Skeletal muscle satellite cell (primary cell): Measurements from ENCODE around the gene CAMKK2.
"Not testable (repeated sequence)": the region's sequence is repeated elsewhere in the genome, so short reads cannot be mapped to it uniquely, and the experiment has no call there.

Source experiments
- H3K27me3 ChIP-seq: 2 replicates; pipeline ENCODE4 v1.7.0; 2013; ENCODE audit warnings: low read length; ENCODE audit not compliant: control insufficient read depth, insufficient read depth
- H3K36me3 ChIP-seq: 2 replicates; pipeline ENCODE4 v1.7.0; 2013; ENCODE audit warnings: mild to moderate bottlenecking, control low read depth, low read length; ENCODE audit not compliant: insufficient read depth
- H3K4me1 ChIP-seq: 2 replicates; pipeline ENCODE4 v1.7.0; 2013; ENCODE audit warnings: low read length; ENCODE audit not compliant: control insufficient read depth, insufficient read depth
- H3K4me2 ChIP-seq: 2 replicates; pipeline ENCODE4 v1.7.0; 2013; ENCODE audit warnings: mild to moderate bottlenecking, low read length
- H3K4me3 ChIP-seq: 2 replicates; pipeline ENCODE4 v1.7.0; 2013; ENCODE audit warnings: low read length
- H3K9ac ChIP-seq: 2 replicates; pipeline ENCODE4 v1.7.0; 2013; ENCODE audit warnings: mild to moderate bottlenecking, low read depth, low read length, moderate library complexity
- H3K9me3 ChIP-seq: replicated peaks from 2 replicates; pipeline ENCODE4 v1.7.0; 2013; ENCODE audit warnings: mild to moderate bottlenecking, control low read depth, low read length

The CAMKK2 gene

DNA sequence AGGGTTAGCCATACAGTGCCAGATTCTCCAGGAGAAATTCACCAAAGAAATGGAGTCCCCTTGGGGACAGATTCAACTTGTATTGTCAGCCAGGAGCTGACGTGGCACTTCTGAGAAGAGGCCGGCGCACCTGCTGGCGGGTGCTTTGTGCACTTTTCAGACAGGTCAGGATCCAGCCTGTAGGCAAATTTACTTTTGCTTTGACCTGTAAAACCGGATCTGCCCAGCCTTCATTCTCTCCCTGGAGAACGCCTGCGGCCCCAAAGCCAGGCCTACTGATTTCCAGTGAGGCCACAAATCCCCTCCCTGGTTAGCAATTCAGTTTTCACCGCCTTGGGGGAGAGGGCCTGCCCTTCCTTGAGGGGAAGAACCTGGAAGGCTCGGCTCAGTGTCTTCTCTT is 69.2 kb downstream of the CAMKK2 start:
- H3K4me2 ChIP-seq: no peak overlapping the region
- no peak overlapping the region for H3K9ac ChIP-seq
- H3K9me3 ChIP-seq: no peaks in the 10 kb centered on the region
- H3K4me3 ChIP-seq: no peak overlapping the region
- no peaks in the 10 kb centered on the region for H3K36me3 ChIP-seq
- no peaks in the 10 kb centered on the region for H3K4me1 ChIP-seq
- no peaks in the 10 kb centered on the region for H3K27me3 ChIP-seq

DNA sequence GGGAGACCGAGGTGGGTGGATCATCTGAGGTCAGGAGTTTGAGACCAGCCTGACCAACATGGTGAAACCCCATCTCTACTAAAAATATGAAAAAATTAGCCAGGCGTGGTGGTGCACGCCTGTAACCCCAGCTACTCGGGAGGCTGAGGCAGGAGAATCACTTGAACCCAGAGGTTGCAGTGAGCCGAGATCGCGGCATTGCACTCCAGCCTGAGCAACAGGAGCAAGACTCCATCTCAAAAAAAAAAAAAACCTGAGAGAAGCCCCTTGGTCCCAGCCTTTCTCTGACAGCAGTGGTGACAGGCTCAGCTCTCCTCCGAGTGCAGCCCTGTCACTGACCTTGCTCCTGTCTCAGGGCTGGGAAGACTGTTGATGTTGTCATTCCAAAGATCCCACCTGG is 69.6 kb downstream of the CAMKK2 start:
- H3K4me2 ChIP-seq, H3K9ac ChIP-seq, H3K9me3 ChIP-seq, H3K4me3 ChIP-seq, H3K36me3 ChIP-seq, H3K4me1 ChIP-seq, H3K27me3 ChIP-seq: not testable (repeated sequence)

DNA sequence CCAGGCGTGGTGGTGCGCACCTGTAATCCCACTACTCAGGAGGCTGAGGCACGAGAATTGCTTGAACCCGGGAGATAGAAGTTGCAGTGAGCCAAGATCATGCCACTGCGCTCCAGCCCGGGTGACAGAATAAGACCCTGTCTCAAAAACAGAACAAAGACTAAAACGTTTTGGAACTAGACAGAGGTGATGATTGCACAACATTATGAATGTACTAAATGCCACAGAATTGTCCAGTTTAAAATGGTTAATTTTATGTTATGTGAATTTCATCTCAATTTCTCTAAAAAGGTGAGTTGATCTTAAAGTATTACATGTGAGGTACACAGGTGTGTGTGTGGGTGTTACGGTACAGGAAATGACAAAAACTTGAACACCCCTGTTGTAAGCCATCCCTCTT is 70.1 kb downstream of the CAMKK2 start:
- no peaks in the 10 kb centered on the region for H3K36me3 ChIP-seq
- H3K4me3 ChIP-seq: no peak overlapping the region
- no peaks in the 10 kb centered on the region for H3K27me3 ChIP-seq
- H3K4me2 ChIP-seq: no peak overlapping the region
- H3K9me3 ChIP-seq: no peaks in the 10 kb centered on the region
- H3K4me1 ChIP-seq: no peaks in the 10 kb centered on the region
- no peak overlapping the region for H3K9ac ChIP-seq

- no peak overlapping the region for H3K4me2 ChIP-seq
- no peaks in the 10 kb centered on the region for H3K36me3 ChIP-seq
- no peak overlapping the region for H3K9ac ChIP-seq
- no peaks in the 10 kb centered on the region for H3K9me3 ChIP-seq
- no peaks in the 10 kb centered on the region for H3K4me1 ChIP-seq
- no peak overlapping the region for H3K4me3 ChIP-seq
- no peaks in the 10 kb centered on the region for H3K27me3 ChIP-seq
These were observed 71.9 kb downstream of the CAMKK2 start for GRCh38 chr12:121224591-121224990.

DNA sequence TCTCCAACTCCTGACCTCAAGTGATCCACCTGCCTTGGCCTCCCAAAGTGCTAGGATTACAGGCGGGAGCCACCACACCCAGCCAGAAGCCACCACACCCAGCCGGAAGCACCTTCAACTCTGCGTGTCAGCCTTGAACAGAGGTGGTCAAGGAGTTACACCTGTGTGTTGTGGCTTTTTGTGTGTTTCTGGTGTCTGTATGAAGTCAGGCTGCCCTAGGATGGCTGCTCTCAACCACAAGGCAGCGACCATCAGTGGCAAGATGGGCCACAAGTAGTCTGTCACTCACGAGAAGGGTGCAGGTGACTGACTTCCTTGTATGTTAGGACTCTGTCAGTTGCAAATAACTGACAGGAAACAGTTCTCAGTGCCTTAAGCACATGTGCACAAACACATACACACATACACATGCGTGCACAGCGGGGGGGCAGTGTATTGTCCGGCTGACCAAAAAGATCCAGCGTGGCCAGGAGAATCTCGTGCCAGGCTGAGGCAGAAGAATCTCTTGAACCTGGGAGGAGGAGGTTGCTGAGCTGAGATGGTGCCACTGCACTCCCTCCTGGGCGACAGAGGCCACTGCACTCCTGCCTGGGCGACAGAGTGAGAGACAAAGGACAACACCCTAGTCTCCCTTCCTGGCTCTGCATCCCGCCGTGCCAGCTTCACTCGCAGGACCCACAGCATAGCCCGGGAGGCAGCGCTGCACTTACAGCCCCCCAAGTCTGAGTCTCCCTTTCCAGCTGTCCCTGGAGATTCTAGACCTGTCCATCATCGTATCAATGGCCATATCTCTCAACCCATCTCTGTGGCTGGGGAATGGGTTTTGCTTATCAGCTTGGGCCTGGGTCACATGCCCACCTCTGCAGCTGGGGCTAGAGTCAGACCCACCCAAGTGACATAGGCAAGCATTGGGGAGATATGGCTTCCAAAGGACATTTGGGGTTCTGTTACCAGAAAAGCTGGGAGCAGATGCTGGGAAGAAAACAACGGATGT is 72.9 kb downstream of the CAMKK2 start:
- no peak overlapping the region for H3K9ac ChIP-seq
- no peaks in the 10 kb centered on the region for H3K36me3 ChIP-seq
- no peak overlapping the region for H3K4me2 ChIP-seq
- H3K4me3 ChIP-seq: no peak overlapping the region
- H3K27me3 ChIP-seq: no peaks in the 10 kb centered on the region
- no peaks in the 10 kb centered on the region for H3K4me1 ChIP-seq
- no peaks in the 10 kb centered on the region for H3K9me3 ChIP-seq

DNA sequence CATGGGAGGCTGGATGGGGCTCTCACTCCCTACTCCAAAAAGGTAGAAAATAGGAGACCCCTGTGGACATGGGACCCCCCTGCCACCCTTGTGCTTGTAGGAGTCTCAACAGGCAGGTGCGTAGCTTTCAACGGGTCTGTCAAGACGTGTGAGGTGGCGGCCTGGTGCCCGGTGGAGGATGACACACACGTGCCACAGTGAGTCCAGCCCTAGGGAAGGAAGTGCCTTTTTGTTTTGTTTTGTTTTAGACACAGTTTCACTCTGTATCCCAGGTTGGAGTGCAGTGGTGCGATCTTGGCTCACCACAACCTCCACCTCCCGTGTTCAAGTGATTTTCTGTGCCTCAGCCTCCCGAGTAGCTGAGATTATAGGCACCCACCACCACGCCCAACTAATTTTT is 73.7 kb downstream of the CAMKK2 start:
- no peaks in the 10 kb centered on the region for H3K27me3 ChIP-seq
- no peaks in the 10 kb centered on the region for H3K36me3 ChIP-seq

GRCh38 chr12:121219353-121219986 is 77.0 kb downstream of the CAMKK2 start:
- Histone ChIP-seq H3K27me3 (no peaks in the 10 kb centered on the region), H3K4me1 (peaks cover 8% of the 10 kb centered on the region), H3K36me3 (no peaks in the 10 kb centered on the region), H3K4me2 (no peak overlapping the region), H3K9ac (no peak overlapping the region), H3K9me3 (no peaks in the 10 kb centered on the region), H3K4me3 (no peak overlapping the region)

More for the DNA sequence above, 73.7 kb downstream of the CAMKK2 start:
- H3K4me3 ChIP-seq: no peak overlapping the region
- no peak overlapping the region for H3K4me2 ChIP-seq
- no peaks in the 10 kb centered on the region for H3K4me1 ChIP-seq
- no peaks in the 10 kb centered on the region for H3K9me3 ChIP-seq
- H3K9ac ChIP-seq: no peak overlapping the region

- H3K27me3 ChIP-seq: no peaks in the 10 kb centered on the region
- H3K9me3 ChIP-seq: no peaks in the 10 kb centered on the region
- H3K9ac ChIP-seq: no peak overlapping the region
- H3K4me1 ChIP-seq: peaks cover 8% of the 10 kb centered on the region
- no peak overlapping the region for H3K4me2 ChIP-seq
- H3K4me3 ChIP-seq: no peak overlapping the region
- H3K36me3 ChIP-seq: no peaks in the 10 kb centered on the region
These were observed 77.7 kb downstream of the CAMKK2 start for GRCh38 chr12:121218588-121219352.

DNA sequence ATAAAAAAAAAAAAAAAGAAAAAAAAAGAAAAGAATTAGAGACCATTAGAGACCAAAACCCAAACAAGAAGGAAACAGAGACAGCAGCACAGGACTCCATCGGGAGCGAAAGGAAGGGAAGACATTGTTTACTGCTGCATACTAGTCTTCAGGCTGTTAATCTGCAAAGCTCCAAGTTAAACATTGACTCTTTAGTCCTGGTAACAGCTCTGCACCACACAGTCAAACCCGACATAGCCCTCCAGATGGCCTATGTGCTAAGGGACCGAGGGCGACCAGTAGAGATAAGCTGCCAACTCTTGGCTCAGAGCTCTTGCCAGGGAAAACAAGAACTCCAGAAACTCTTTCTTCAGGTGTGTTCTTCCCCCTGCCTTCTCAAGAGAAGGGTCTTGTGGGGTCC is 78.7 kb downstream of the CAMKK2 start:
- peaks cover 8% of the 10 kb centered on the region for H3K4me1 ChIP-seq
- no peak overlapping the region for H3K4me3 ChIP-seq
- no peaks in the 10 kb centered on the region for H3K36me3 ChIP-seq
- H3K4me2 ChIP-seq: no peak overlapping the region
- no peaks in the 10 kb centered on the region for H3K9me3 ChIP-seq
- H3K27me3 ChIP-seq: no peaks in the 10 kb centered on the region
- no peak overlapping the region for H3K9ac ChIP-seq

DNA sequence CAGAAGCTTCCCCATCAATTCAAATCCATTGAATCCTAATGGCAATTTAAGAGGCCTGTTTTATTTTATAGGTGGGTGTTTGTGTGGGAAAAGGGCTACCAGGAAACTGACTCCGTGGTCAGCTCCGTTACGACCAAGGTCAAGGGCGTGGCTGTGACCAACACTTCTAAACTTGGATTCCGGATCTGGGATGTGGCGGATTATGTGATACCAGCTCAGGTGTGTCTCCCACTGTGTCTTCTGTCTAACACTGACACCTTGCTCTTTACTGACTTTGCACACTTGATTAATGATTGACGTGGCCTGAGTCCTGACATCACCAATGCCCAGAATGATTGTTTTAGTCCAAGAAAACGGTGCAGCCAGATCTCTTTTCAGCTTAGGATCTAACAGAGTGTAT is 79.4 kb downstream of the CAMKK2 start:
- no peak overlapping the region for H3K9ac ChIP-seq
- no peaks in the 10 kb centered on the region for H3K36me3 ChIP-seq
- H3K9me3 ChIP-seq: no peaks in the 10 kb centered on the region
- peaks cover 8% of the 10 kb centered on the region for H3K4me1 ChIP-seq
- H3K4me3 ChIP-seq: no peak overlapping the region
- no peak overlapping the region for H3K4me2 ChIP-seq
- H3K27me3 ChIP-seq: no peaks in the 10 kb centered on the region

DNA sequence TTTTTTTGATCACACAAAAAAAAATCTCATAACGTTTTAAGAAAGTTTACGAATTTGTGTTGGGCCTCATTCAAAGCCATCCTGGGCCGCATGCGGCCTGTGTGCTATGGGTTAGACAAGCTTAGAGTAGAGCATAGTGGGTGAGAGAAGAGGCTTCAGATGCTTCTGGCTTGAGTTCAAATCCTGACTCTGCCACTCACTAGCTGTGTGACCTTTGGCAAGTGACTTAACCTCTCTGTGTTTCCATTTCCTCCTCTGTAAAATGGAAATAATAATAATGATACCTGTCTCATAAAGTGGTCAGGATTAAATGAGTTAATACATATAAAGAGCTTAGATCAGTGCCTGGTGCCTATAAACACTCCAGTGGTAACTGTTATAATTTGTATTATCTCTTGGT is 80.4 kb downstream of the CAMKK2 start:
- Histone ChIP-seq H3K27me3 (no peaks in the 10 kb centered on the region), H3K4me3 (no peak overlapping the region), H3K4me1 (peaks cover 8% of the 10 kb centered on the region), H3K9me3 (no peaks in the 10 kb centered on the region), H3K9ac (no peak overlapping the region), H3K36me3 (no peaks in the 10 kb centered on the region), H3K4me2 (no peak overlapping the region)
